Gastrocnemius medialis (tissue), 4 donors: ENCODE results near the gene ATF2. TPM values are rescaled to one million over a fixed set of nuclear protein-coding genes. Genes with fewer than 3 reads are reported as not detected.

Experiments used
- ATAC-seq, 2 donors: fragments of 150-250 bp; one replicate each; pipeline ENCODE4 v1.9.1; 2016
- DNase-seq, 2 donors: peaks; one replicate each; pipeline ENCODE4 v3.0.0-alpha.2; 2019
- H3K27ac ChIP-seq, 4 donors: fragments of 200-600 bp; sonication (generic); 1 replicate in 1 of 4; 2 replicates in 3 of 4; pipeline ENCODE4 v1.5.1; 2016 to 2018; ENCODE audit warnings: mild to moderate bottlenecking in 2 of 4, moderate library complexity in 1 of 4
- H3K27me3 ChIP-seq, 3 donors: fragments of 200-600 bp; sonication (generic) in 2 of 3; 1 replicate in 1 of 3; 2 replicates in 2 of 3; pipeline versions ENCODE4 v1.5.1 to v1.6.0; 2016 to 2019; ENCODE audit warnings: mild to moderate bottlenecking in 1 of 3, moderate library complexity in 1 of 3
- H3K36me3 ChIP-seq, 2 donors: fragments of 200-600 bp; sonication (generic) in 1 of 2; one replicate each; pipeline ENCODE4 v1.5.1; 2017 to 2018
- H3K4me1 ChIP-seq, 2 donors: fragments of 200-600 bp; sonication (generic) in 1 of 2; one replicate each; pipeline ENCODE4 v1.5.1; 2016 to 2017; ENCODE audit warnings: mild to moderate bottlenecking in 2 of 2
- H3K4me3 ChIP-seq, 4 donors: fragments of 200-600 bp; sonication (generic) in 3 of 4; 1 replicate in 1 of 4; 2 replicates in 3 of 4; pipeline ENCODE4 v1.5.1; 2016 to 2019; ENCODE audit warnings: mild to moderate bottlenecking in 2 of 4
- H3K9me3 ChIP-seq, 3 donors: fragments of 200-600 bp; sonication (generic) in 2 of 3; 1 replicate in 1 of 3; 2 replicates in 2 of 3; pipeline ENCODE4 v1.5.1; 2016 to 2019
- CTCF ChIP-seq, 5 experiments: fragments of 450-650 bp in 3 of 5; fragments of 200-600 bp in 2 of 5; sonication (generic) in 2 of 5; IDR thresholded peaks in 4 of 5; conservative IDR thresholded peaks in 1 of 5; 1 replicate in 4 of 5; 2 replicates in 1 of 5; pipeline ENCODE4 v1.5.1; 2016 to 2019; ENCODE audit warnings: antibody characterized with exemption in 5 of 5, mild to moderate bottlenecking in 3 of 5, moderate library complexity in 3 of 5
- POLR2A ChIP-seq, 2 donors: fragments of 450-650 bp; IDR thresholded peaks; one replicate each; pipeline ENCODE4 v1.6.1; 2017; ENCODE audit warnings: antibody characterized with exemption in 2 of 2, mild to moderate bottlenecking in 2 of 2, moderate library complexity in 2 of 2
- in situ Hi-C, 4 donors: fragments of 200-750 bp; cut with MboI; loops; one replicate each; pipeline versions ENCODE4 v1.15.0 to v1.8.0; 2017; ENCODE audit warnings: low sequenced_read_pairs in 4 of 4
- intact Hi-C: fragments of 100-400 bp; cut with DNase I; formaldehyde crosslinking; loops from one replicate; pipeline ENCODE4 v1.15.1; 2023; ENCODE audit warnings: low total_unique reads
- total RNA-seq, 4 donors: library from RNA; depleted of rRNA; stranded (reverse); fragments of >200 nt; gene quantifications; one replicate each; pipeline versions ENCODE4 v1.1.0 to v1.2.3, GENCODE V29; 2016

The ATF2 gene
- total RNA-seq, 4 donors from 2014 or later, result 19.5 to 28.1 (median 20.9) TPM

GRCh38 chr2:175183674-175184073 is 15.7 kb upstream of the ATF2 start:
- intact Hi-C loops, result no loop called here
- H3K9me3 ChIP-seq, result no peaks in the 10 kb centered on the region
- H3K36me3 ChIP-seq, result peaks cover 0 to 15% of the 10 kb centered on the region in 2 donors
- no peak overlapping the region for H3K4me3 ChIP-seq
- no peak for TF ChIP-seq CTCF (IDR thresholded peaks at IDR 0.05 in 4 of 5, conservative IDR thresholded peaks at IDR 0.05 in 1 of 5)
- no peak for TF ChIP-seq POLR2A (IDR thresholded peaks at IDR 0.05)
- no peak overlapping the region for H3K27ac ChIP-seq
- DNase-seq, result no peak
- H3K27me3 ChIP-seq, result no peaks in the 10 kb centered on the region
- peaks cover 24% of the 10 kb centered on the region in 2 donors for H3K4me1 ChIP-seq
- in situ Hi-C loops, result loop anchor here in 1 of 4 donors (10.0 kb wide), 1 partner anchor 69 kb away; no protein-coding TSS in a partner anchor
- ATAC-seq, result no peak

GRCh38 chr2:175181877-175182308 is 13.9 kb upstream of the ATF2 start:
- Histone ChIP-seq H3K27me3 (no peaks in the 10 kb centered on the region), H3K4me1 (peaks cover 36 to 41% of the 10 kb centered on the region in 2 donors), H3K9me3 (no peaks in the 10 kb centered on the region), H3K36me3 (peaks cover 0 to 26% of the 10 kb centered on the region in 2 donors), H3K27ac (peak overlapping the region; percentile 85 to 95 (median 90)), H3K4me3 (peak overlapping the region; percentile 64 to 97 (median 90))
- intact Hi-C loops, result loop anchor here (1.0 kb wide), 1 partner anchor 14 kb away; the partner anchor contains the start of gene ATF2
- DNase-seq, result no peak
- ATAC-seq, result no peak
- TF ChIP-seq CTCF (IDR thresholded peaks at IDR 0.05 in 4 of 5, conservative IDR thresholded peaks at IDR 0.05 in 1 of 5) (peak in 1 of 5 experiments; percentile 4), POLR2A (IDR thresholded peaks at IDR 0.05) (no peak)
- in situ Hi-C loops, result loop anchor here in 1 of 4 donors (10.0 kb wide), 1 partner anchor 67 kb away; no protein-coding TSS in a partner anchor

DNA sequence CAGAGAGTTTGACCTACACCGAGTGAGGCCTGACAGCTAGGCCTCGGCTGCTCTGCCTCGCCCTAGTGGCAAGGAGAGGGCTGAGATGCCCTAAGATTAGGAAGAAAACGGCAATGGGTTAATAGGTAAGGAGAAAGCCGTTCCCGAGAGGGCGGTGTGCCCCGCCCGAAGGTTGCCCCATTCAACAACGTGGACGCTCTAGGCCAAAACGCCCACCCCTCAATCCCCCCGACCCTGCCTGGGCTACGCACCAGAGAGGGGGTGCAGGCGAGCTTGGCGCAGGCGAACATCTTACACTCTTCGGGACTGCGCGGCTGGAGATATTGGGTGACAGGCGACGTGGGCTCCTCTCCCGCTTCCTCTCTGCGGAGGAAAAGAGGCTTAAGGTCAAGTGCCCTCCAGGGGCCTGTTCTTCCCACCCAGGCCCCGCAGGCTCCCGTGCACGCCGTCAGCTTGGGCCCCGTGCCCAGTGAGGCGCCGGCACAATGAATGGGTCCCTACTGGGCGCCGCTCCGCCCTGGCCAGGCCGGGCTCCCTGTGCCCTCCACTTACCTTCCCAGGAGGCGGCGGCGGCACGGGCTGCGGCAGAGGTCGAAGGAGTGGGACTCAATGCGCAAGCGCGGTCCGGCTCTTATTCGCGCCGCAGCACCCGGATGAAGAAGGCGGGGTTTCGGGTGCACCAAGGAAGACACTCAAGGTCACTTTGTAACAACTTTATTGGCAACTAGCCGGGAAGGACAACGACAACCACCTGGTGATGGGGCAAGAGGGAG is 13.3 kb upstream of the ATF2 start, which contains the start of gene ATP5MC3:
Gene ATP5MC3, minus strand, starts transcription at position 607 of the 773 bp plus-strand sequence. Its CDS starts 317 bp downstream, at position 290.
- Histone ChIP-seq H3K9me3 (no peaks in the 10 kb centered on the region), H3K36me3 (peaks cover 0 to 27% of the 10 kb centered on the region in 2 donors), H3K4me1 (peaks cover 36 to 44% of the 10 kb centered on the region in 2 donors), H3K27me3 (no peaks in the 10 kb centered on the region), H3K4me3 (peak within 1 kb of the TSS; percentile 64 to 97 (median 90)), H3K27ac (peak within 1 kb of the TSS; percentile 85 to 95 (median 90))
- intact Hi-C loops (loop anchor here (1.0 kb wide), 1 partner anchor 13 kb away; the partner anchor contains the start of gene ATF2), in situ Hi-C loops (loop anchor here in 1 of 4 donors (10.0 kb wide), 1 partner anchor 66 kb away; no protein-coding TSS in a partner anchor)
- peak; percentile 90 to 92 for ATAC-seq
- DNase-seq, result peak; percentile 88 to 96
- TF ChIP-seq POLR2A (IDR thresholded peaks at IDR 0.05) (peak; percentile 77 to 81), CTCF (IDR thresholded peaks at IDR 0.05 in 4 of 5, conservative IDR thresholded peaks at IDR 0.05 in 1 of 5) (peak in 2 of 5 experiments; percentile 30 to 33)

GRCh38 chr2:175180701-175181103 is 12.7 kb upstream of the ATF2 start:
- intact Hi-C loops, result loop anchor here (1.0 kb wide), 1 partner anchor 12 kb away; the partner anchor contains the start of gene ATF2

More at GRCh38 chr2:175180701-175181103, 12.7 kb upstream of the ATF2 start:
- ATAC-seq (peak; percentile 70 to 73), DNase-seq (peak; percentile 6 to 44)
- H3K27ac ChIP-seq, result peak overlapping the region; percentile 85 to 95 (median 90)
- H3K9me3 ChIP-seq, result no peaks in the 10 kb centered on the region
- in situ Hi-C loops, result loop anchor here in 1 of 4 donors (10.0 kb wide), 1 partner anchor 66 kb away; no protein-coding TSS in a partner anchor
- H3K4me1 ChIP-seq, result peaks cover 36 to 50% of the 10 kb centered on the region in 2 donors
- no peak for TF ChIP-seq CTCF (IDR thresholded peaks at IDR 0.05 in 4 of 5, conservative IDR thresholded peaks at IDR 0.05 in 1 of 5)
- TF ChIP-seq POLR2A (IDR thresholded peaks at IDR 0.05), result no peak
- peaks cover 0 to 32% of the 10 kb centered on the region in 2 donors for H3K36me3 ChIP-seq
- peak overlapping the region; percentile 64 to 97 (median 90) for H3K4me3 ChIP-seq
- H3K27me3 ChIP-seq, result no peaks in the 10 kb centered on the region
